A549 (cell line): ENCODE measurements around the gene MPC2.

Experiments
- CBX8 ChIP-seq: fragments of 200-600 bp; sonication (generic); IDR thresholded peaks from 2 replicates; pipeline ENCODE4 v1.6.1; 2016
- EP300 ChIP-seq, 2 experiments: fragments of >200 bp; sonication (Bioruptor Twin); formaldehyde crosslinking; IDR thresholded peaks; 2 replicates in 1 of 2; 3 replicates in 1 of 2; pipeline ENCODE4 v1.6.1; 2016 to 2017
- MAZ ChIP-seq: fragments of 150-350 bp; IDR thresholded peaks from 2 replicates; pipeline ENCODE4 v1.6.1; 2014; ENCODE audit warnings: antibody characterized with exemption, low read depth, low read length, borderline replicate concordance
- NFE2L2 ChIP-seq: fragments of 150-350 bp; conservative IDR thresholded peaks from 2 replicates; pipeline ENCODE4 v1.6.1; 2014; ENCODE audit warnings: low read length
- POLR2A ChIP-seq: IDR thresholded peaks from 2 replicates; pipeline ENCODE4 v1.6.1; 2012; ENCODE audit warnings: mild to moderate bottlenecking, low read length
- RCOR1 ChIP-seq: fragments of 150-350 bp; IDR thresholded peaks from 2 replicates; pipeline ENCODE4 v1.6.1; 2014; ENCODE audit warnings: antibody characterized with exemption, low read length, low read depth
- RFX5 ChIP-seq: fragments of 450-650 bp; IDR thresholded peaks from 2 replicates; pipeline ENCODE4 v1.7.1; 2014; ENCODE audit warnings: antibody characterized with exemption, mild to moderate bottlenecking, moderate library complexity
- SMC3 ChIP-seq: fragments of >200 bp; sonication (Bioruptor Twin); formaldehyde crosslinking; IDR thresholded peaks from 3 replicates; pipeline ENCODE4 v1.6.1; 2018; ENCODE audit warnings: inconsistent platforms
- ZFP36 ChIP-seq: fragments of 450-650 bp; IDR thresholded peaks from 2 replicates; pipeline ENCODE4 v1.6.1; 2014; ENCODE audit warnings: borderline replicate concordance; ENCODE audit not compliant: partially characterized antibody
- ZSCAN20 ChIP-seq: fragments of 250-450 bp; sonication (Bioruptor Pico); IDR thresholded peaks from 2 replicates; pipeline ENCODE4 v1.8.0; 2022; ENCODE audit warnings: mild to moderate bottlenecking, moderate library complexity
- TF ChIP-seq, protein P1 (sequence below): fragments of >200 bp; sonication (Bioruptor Twin); formaldehyde crosslinking; IDR thresholded peaks from 3 replicates; pipeline ENCODE4 v1.5.1; 2016
- TF ChIP-seq, protein P2 (sequence below): fragments of 150-350 bp; IDR thresholded peaks from 2 replicates; pipeline ENCODE4 v1.6.1; 2014; ENCODE audit warnings: low read depth, mild to moderate bottlenecking, low read length
- TF ChIP-seq, protein P3 (sequence below): IDR thresholded peaks from 2 replicates; pipeline ENCODE4 v1.6.1; 2012
- TF ChIP-seq, protein P4 (sequence below): fragments of 200-600 bp; sonication (generic); IDR thresholded peaks from 2 replicates; pipeline ENCODE4 v1.6.1; 2016; ENCODE audit warnings: antibody characterized with exemption, mild to moderate bottlenecking, moderate library complexity

DNA sequence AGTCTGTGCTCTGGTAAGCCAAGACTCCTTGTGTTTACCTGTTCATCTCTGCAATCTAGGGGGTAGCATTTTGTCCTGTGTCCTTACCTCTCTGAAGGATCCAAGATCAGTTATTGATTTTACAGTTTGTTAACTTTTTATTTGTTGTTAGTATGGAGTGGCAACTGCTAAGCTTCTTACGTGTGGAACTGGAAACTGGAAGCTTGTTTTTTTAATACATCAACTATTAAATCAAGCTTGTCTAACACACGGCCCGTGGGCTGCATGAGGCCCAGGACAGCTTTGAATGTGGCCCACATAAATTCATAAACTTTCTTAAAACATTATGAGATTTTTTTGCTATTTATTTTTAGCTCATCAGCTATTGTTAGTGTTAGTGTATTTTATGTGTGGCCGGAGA lies 29.2 kb upstream of the MPC2 start:
- TF ChIP-seq CBX8 (no peak), SMC3 (no peak), POLR2A (no peak), EP300 (IDR thresholded peaks at IDR 0.05) (no peak), RFX5 (no peak), MAZ (no peak), NFE2L2 (no peak), ZSCAN20 (CRISPR knock-in tag) (no peak), RCOR1 (no peak), ZFP36 (no peak)
- TF ChIP-seq, protein P1, sequence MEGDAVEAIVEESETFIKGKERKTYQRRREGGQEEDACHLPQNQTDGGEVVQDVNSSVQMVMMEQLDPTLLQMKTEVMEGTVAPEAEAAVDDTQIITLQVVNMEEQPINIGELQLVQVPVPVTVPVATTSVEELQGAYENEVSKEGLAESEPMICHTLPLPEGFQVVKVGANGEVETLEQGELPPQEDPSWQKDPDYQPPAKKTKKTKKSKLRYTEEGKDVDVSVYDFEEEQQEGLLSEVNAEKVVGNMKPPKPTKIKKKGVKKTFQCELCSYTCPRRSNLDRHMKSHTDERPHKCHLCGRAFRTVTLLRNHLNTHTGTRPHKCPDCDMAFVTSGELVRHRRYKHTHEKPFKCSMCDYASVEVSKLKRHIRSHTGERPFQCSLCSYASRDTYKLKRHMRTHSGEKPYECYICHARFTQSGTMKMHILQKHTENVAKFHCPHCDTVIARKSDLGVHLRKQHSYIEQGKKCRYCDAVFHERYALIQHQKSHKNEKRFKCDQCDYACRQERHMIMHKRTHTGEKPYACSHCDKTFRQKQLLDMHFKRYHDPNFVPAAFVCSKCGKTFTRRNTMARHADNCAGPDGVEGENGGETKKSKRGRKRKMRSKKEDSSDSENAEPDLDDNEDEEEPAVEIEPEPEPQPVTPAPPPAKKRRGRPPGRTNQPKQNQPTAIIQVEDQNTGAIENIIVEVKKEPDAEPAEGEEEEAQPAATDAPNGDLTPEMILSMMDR = no peak
- TF ChIP-seq, protein P2, sequence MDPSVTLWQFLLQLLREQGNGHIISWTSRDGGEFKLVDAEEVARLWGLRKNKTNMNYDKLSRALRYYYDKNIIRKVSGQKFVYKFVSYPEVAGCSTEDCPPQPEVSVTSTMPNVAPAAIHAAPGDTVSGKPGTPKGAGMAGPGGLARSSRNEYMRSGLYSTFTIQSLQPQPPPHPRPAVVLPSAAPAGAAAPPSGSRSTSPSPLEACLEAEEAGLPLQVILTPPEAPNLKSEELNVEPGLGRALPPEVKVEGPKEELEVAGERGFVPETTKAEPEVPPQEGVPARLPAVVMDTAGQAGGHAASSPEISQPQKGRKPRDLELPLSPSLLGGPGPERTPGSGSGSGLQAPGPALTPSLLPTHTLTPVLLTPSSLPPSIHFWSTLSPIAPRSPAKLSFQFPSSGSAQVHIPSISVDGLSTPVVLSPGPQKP = no peak
- TF ChIP-seq, protein P3, sequence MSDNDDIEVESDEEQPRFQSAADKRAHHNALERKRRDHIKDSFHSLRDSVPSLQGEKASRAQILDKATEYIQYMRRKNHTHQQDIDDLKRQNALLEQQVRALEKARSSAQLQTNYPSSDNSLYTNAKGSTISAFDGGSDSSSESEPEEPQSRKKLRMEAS = no peak
- TF ChIP-seq, protein P4, sequence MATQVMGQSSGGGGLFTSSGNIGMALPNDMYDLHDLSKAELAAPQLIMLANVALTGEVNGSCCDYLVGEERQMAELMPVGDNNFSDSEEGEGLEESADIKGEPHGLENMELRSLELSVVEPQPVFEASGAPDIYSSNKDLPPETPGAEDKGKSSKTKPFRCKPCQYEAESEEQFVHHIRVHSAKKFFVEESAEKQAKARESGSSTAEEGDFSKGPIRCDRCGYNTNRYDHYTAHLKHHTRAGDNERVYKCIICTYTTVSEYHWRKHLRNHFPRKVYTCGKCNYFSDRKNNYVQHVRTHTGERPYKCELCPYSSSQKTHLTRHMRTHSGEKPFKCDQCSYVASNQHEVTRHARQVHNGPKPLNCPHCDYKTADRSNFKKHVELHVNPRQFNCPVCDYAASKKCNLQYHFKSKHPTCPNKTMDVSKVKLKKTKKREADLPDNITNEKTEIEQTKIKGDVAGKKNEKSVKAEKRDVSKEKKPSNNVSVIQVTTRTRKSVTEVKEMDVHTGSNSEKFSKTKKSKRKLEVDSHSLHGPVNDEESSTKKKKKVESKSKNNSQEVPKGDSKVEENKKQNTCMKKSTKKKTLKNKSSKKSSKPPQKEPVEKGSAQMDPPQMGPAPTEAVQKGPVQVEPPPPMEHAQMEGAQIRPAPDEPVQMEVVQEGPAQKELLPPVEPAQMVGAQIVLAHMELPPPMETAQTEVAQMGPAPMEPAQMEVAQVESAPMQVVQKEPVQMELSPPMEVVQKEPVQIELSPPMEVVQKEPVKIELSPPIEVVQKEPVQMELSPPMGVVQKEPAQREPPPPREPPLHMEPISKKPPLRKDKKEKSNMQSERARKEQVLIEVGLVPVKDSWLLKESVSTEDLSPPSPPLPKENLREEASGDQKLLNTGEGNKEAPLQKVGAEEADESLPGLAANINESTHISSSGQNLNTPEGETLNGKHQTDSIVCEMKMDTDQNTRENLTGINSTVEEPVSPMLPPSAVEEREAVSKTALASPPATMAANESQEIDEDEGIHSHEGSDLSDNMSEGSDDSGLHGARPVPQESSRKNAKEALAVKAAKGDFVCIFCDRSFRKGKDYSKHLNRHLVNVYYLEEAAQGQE = no peak
